ENCODE results near the gene ZNF609. TPM values are rescaled to one million over a fixed set of nuclear protein-coding genes. Genes with fewer than 3 reads are reported as not detected.

ZNF609 gene
- total RNA-seq, 2 experiments from 2014 or later = 39.8 to 44.5 TPM

GRCh38 chr15:64651601-64652191 lies 191.3 kb downstream of the ZNF609 start:
- Mint-ChIP-seq H3K36me3 (ENCODE audit: low read depth) (peaks cover 4% of the 10 kb centered on the region), H3K27me3 (no peaks in the 10 kb centered on the region), H3K27ac (peak overlapping the region; percentile 87), H3K4me3 (no peak overlapping the region), H3K9me3 (ENCODE audit: low read depth) (no peaks in the 10 kb centered on the region), H3K4me1 (peaks cover 47% of the 10 kb centered on the region)
- DNase-seq (peak; percentile 63), ATAC-seq (peak; percentile 97)
- CTCF ChIA-PET = interaction anchor here (0.6 to 2.1 kb wide), 10 partner anchors 9 to 232 kb away, joined by 3 to 9 read pairs (median 4); no protein-coding TSS in a partner anchor
- intact Hi-C loops (cut with DNase I, micrococcal nuclease) = loop anchor here (1.0 to 5.0 kb wide), 4 partner anchors 184 to 264 kb away; partner anchors contain the start of gene TRIP4 (in 1 of the 2)
- POLR2A ChIA-PET = interaction anchor here (0.6 to 1.6 kb wide), 3 partner anchors 18 to 528 kb away, joined by 3 to 6 read pairs (median 4); no protein-coding TSS in a partner anchor

GRCh38 chr15:64653757-64654156 lies 193.4 kb downstream of the ZNF609 start:
- Mint-ChIP-seq H3K27me3 (no peaks in the 10 kb centered on the region), H3K36me3 (ENCODE audit: low read depth) (peaks cover 4% of the 10 kb centered on the region), H3K4me3 (no peak overlapping the region), H3K27ac (no peak overlapping the region), H3K4me1 (peaks cover 36% of the 10 kb centered on the region), H3K9me3 (ENCODE audit: low read depth) (no peaks in the 10 kb centered on the region)
- CTCF ChIA-PET = interaction anchor here (0.6 to 1.5 kb wide), 19 partner anchors 9 to 272 kb away, joined by 3 to 8 read pairs (median 4); partner anchors contain the start of gene PCLAF
- DNase-seq (no peak), ATAC-seq (no peak)
- POLR2A ChIA-PET = interaction anchor here (0.6 kb wide), 2 partner anchors 99 to 181 kb away, joined by 4 read pairs; no protein-coding TSS in a partner anchor
- intact Hi-C loops (cut with DNase I, micrococcal nuclease) = loop anchor here (2.0 to 5.0 kb wide), 3 partner anchors 186 to 227 kb away; no protein-coding TSS in a partner anchor

GRCh38 chr15:64656508-64656907 lies 196.1 kb downstream of the ZNF609 start:
- POLR2A ChIA-PET = interaction anchor here (0.7 kb wide), 1 partner anchor 86 kb away, joined by 6 read pairs; no protein-coding TSS in a partner anchor
- CTCF ChIA-PET = interaction anchor here (0.9 kb wide), 1 partner anchor 71 kb away, joined by 3 read pairs; no protein-coding TSS in a partner anchor
- Mint-ChIP-seq H3K27ac (no peak overlapping the region), H3K4me3 (no peak overlapping the region), H3K4me1 (peaks cover 19% of the 10 kb centered on the region), H3K27me3 (no peaks in the 10 kb centered on the region), H3K9me3 (ENCODE audit: low read depth) (no peaks in the 10 kb centered on the region), H3K36me3 (ENCODE audit: low read depth) (peaks cover 12% of the 10 kb centered on the region)
- intact Hi-C loops (cut with DNase I, micrococcal nuclease) = no loop called here
- ATAC-seq (no peak), DNase-seq (no peak)

- POLR2A ChIA-PET = interaction anchor here (0.6 kb wide), 1 partner anchor 383 kb away, joined by 3 read pairs; no protein-coding TSS in a partner anchor
- H3K27ac Mint-ChIP-seq = no peak overlapping the region
- no peaks in the 10 kb centered on the region for H3K9me3 Mint-ChIP-seq (ENCODE audit: low read depth)
- peaks cover 9% of the 10 kb centered on the region for H3K36me3 Mint-ChIP-seq (ENCODE audit: low read depth)
- DNase-seq (no peak), ATAC-seq (no peak)
- H3K4me3 Mint-ChIP-seq = no peak overlapping the region
- peaks cover 5% of the 10 kb centered on the region for H3K4me1 Mint-ChIP-seq
- CTCF ChIA-PET = interaction anchor here (0.6 to 1.3 kb wide), 4 partner anchors 8 to 1168 kb away, joined by 4 read pairs; no protein-coding TSS in a partner anchor
- no peaks in the 10 kb centered on the region for H3K27me3 Mint-ChIP-seq
- intact Hi-C loops (cut with DNase I, micrococcal nuclease) = no loop called here
Measured at GRCh38 chr15:64665179-64665578, 204.8 kb downstream of the ZNF609 start.

GRCh38 chr15:64667736-64668161 lies 207.4 kb downstream of the ZNF609 start:
- ChIA-PET POLR2A (no interaction called here), CTCF (interaction anchor here (0.7 kb wide), 2 partner anchors 43 to 417 kb away, joined by 3 to 4 read pairs; no protein-coding TSS in a partner anchor)
- peaks cover 5% of the 10 kb centered on the region for H3K4me1 Mint-ChIP-seq
- no peaks in the 10 kb centered on the region for H3K9me3 Mint-ChIP-seq (ENCODE audit: low read depth)
- no peak overlapping the region for H3K4me3 Mint-ChIP-seq
- H3K27me3 Mint-ChIP-seq = no peaks in the 10 kb centered on the region
- DNase-seq (no peak), ATAC-seq (no peak)
- H3K36me3 Mint-ChIP-seq (ENCODE audit: low read depth) = peaks cover 7% of the 10 kb centered on the region
- H3K27ac Mint-ChIP-seq = no peak overlapping the region
- intact Hi-C loops (cut with DNase I, micrococcal nuclease) = no loop called here

- POLR2A ChIA-PET = no interaction called here
- CTCF ChIA-PET = interaction anchor here (0.6 to 2.4 kb wide), 8 partner anchors 9 to 1035 kb away, joined by 3 to 12 read pairs (median 4); no protein-coding TSS in a partner anchor
- peaks cover 28% of the 10 kb centered on the region for H3K36me3 Mint-ChIP-seq (ENCODE audit: low read depth)
- no peak for DNase-seq
- H3K9me3 Mint-ChIP-seq (ENCODE audit: low read depth) = no peaks in the 10 kb centered on the region
- H3K27me3 Mint-ChIP-seq = no peaks in the 10 kb centered on the region
- intact Hi-C loops (cut with DNase I, micrococcal nuclease) = no loop called here
- peaks cover 2% of the 10 kb centered on the region for H3K4me1 Mint-ChIP-seq
- no peak for ATAC-seq
- no peak overlapping the region for H3K27ac Mint-ChIP-seq
- H3K4me3 Mint-ChIP-seq = no peak overlapping the region
Measured at GRCh38 chr15:64673866-64674265, 213.5 kb downstream of the ZNF609 start.

GRCh38 chr15:64678126-64678819 lies 217.9 kb downstream of the ZNF609 start:
- peaks cover 39% of the 10 kb centered on the region for H3K36me3 Mint-ChIP-seq (ENCODE audit: low read depth)
- peak overlapping the region; percentile 22 for H3K27ac Mint-ChIP-seq
- ChIA-PET POLR2A (interaction anchor here (0.6 kb wide), 1 partner anchor 28 kb away, joined by 3 read pairs; no protein-coding TSS in a partner anchor), CTCF (interaction anchor here (0.7 to 2.6 kb wide), 2 partner anchors 50 to 450 kb away, joined by 3 to 19 read pairs; no protein-coding TSS in a partner anchor)
- H3K4me3 Mint-ChIP-seq = no peak overlapping the region
- H3K27me3 Mint-ChIP-seq = no peaks in the 10 kb centered on the region
- no peaks in the 10 kb centered on the region for H3K9me3 Mint-ChIP-seq (ENCODE audit: low read depth)
- intact Hi-C loops (cut with DNase I, micrococcal nuclease) = no loop called here
- ATAC-seq = no peak
- DNase-seq = no peak
- H3K4me1 Mint-ChIP-seq = peaks cover under 1% of the 10 kb centered on the region

- POLR2A ChIA-PET = no interaction called here
- ATAC-seq = no peak
Measured at GRCh38 chr15:64680097-64680496, 219.7 kb downstream of the ZNF609 start.

GRCh38 chr15:64681424-64682024 lies 221.1 kb downstream of the ZNF609 start:
- Mint-ChIP-seq H3K4me1 (no peaks in the 10 kb centered on the region), H3K27ac (no peak overlapping the region), H3K27me3 (no peaks in the 10 kb centered on the region), H3K9me3 (ENCODE audit: low read depth) (no peaks in the 10 kb centered on the region), H3K4me3 (no peak overlapping the region), H3K36me3 (ENCODE audit: low read depth) (peaks cover 31% of the 10 kb centered on the region)
- POLR2A ChIA-PET = interaction anchor here (0.6 kb wide), 1 partner anchor 56 kb away, joined by 3 read pairs; no protein-coding TSS in a partner anchor
- peak; percentile 16 for DNase-seq
- intact Hi-C loops (cut with DNase I, micrococcal nuclease) = loop anchor here in 1 of 2 experiments (1.0 kb wide), 1 partner anchor 254 kb away; no protein-coding TSS in a partner anchor
- CTCF ChIA-PET = interaction anchor here (1.4 to 7.7 kb wide), 3 partner anchors 10 to 48 kb away, joined by 3 to 169 read pairs (median 7); no protein-coding TSS in a partner anchor
- ATAC-seq = peak; percentile 60

More at GRCh38 chr15:64680097-64680496, 219.7 kb downstream of the ZNF609 start:
- H3K27ac Mint-ChIP-seq = no peak overlapping the region
- no peaks in the 10 kb centered on the region for H3K27me3 Mint-ChIP-seq
- CTCF ChIA-PET = interaction anchor here (0.6 to 2.6 kb wide), 3 partner anchors 10 to 1500 kb away, joined by 3 to 19 read pairs (median 5); no protein-coding TSS in a partner anchor
- H3K9me3 Mint-ChIP-seq (ENCODE audit: low read depth) = no peaks in the 10 kb centered on the region
- intact Hi-C loops (cut with DNase I, micrococcal nuclease) = no loop called here
- H3K4me1 Mint-ChIP-seq = no peaks in the 10 kb centered on the region
- H3K4me3 Mint-ChIP-seq = no peak overlapping the region
- no peak for DNase-seq
- peaks cover 32% of the 10 kb centered on the region for H3K36me3 Mint-ChIP-seq (ENCODE audit: low read depth)

GRCh38 chr15:64682255-64682654 lies 221.9 kb downstream of the ZNF609 start:
- ChIA-PET POLR2A (no interaction called here), CTCF (interaction anchor here (0.6 to 7.7 kb wide), 5 partner anchors 8 to 528 kb away, joined by 3 to 169 read pairs (median 3); no protein-coding TSS in a partner anchor)
- DNase-seq = no peak
- peaks cover 32% of the 10 kb centered on the region for H3K36me3 Mint-ChIP-seq (ENCODE audit: low read depth)
- ATAC-seq = no peak
- no peaks in the 10 kb centered on the region for H3K4me1 Mint-ChIP-seq
- no peak overlapping the region for H3K27ac Mint-ChIP-seq
- H3K9me3 Mint-ChIP-seq (ENCODE audit: low read depth) = no peaks in the 10 kb centered on the region
- H3K27me3 Mint-ChIP-seq = no peaks in the 10 kb centered on the region
- H3K4me3 Mint-ChIP-seq = no peak overlapping the region
- intact Hi-C loops (cut with DNase I, micrococcal nuclease) = no loop called here

- no peak for ATAC-seq
- no peak overlapping the region for H3K27ac Mint-ChIP-seq
- intact Hi-C loops (cut with DNase I, micrococcal nuclease) = no loop called here
Measured at GRCh38 chr15:64683378-64683777, 223.0 kb downstream of the ZNF609 start.

More at GRCh38 chr15:64683378-64683777, 223.0 kb downstream of the ZNF609 start:
- Mint-ChIP-seq H3K36me3 (ENCODE audit: low read depth) (peaks cover 24% of the 10 kb centered on the region), H3K9me3 (ENCODE audit: low read depth) (no peaks in the 10 kb centered on the region), H3K4me1 (no peaks in the 10 kb centered on the region), H3K4me3 (no peak overlapping the region), H3K27me3 (no peaks in the 10 kb centered on the region)
- CTCF ChIA-PET = interaction anchor here (0.5 to 7.7 kb wide), 3 partner anchors 39 to 243 kb away, joined by 3 to 169 read pairs (median 4); no protein-coding TSS in a partner anchor
- DNase-seq = no peak
- POLR2A ChIA-PET = no interaction called here

Measured in activated CD4-positive, alpha-beta T cell treated with anti-CD3 and anti-CD28 coated beads for 36 hours (primary cell).